HCT116 (cell line): ENCODE measurements around the gene TMEM132D. TPM values are rescaled to one million over a fixed set of nuclear protein-coding genes. Genes with fewer than 3 reads are reported as not detected.

ENCODE experiments used
- ATAC-seq: fragments of 200-7000 bp; cut with Tn5 transposase; 2 replicates; pipeline ENCODE4 v1.9.1; 2020; ENCODE audit warnings: mild to moderate bottlenecking, moderate library complexity
- BruUV-seq: library from RNA; stranded (reverse); fragments of 400-500 nt; replicated peaks from 2 replicates; lab custom pipeline; 2021; lab: Mats Ljungman, UMichigan
- CTCF ChIA-PET: fragments of 300-600 bp; sonication (Branson Sonifier 250); formaldehyde crosslinking; loops from one replicate; lab custom pipeline; 2021; ENCODE audit warnings: antibody characterized with exemption; lab: Charles Lee
- POLR2A ChIA-PET: fragments of 300-600, 350-600 bp; sonication (Branson Sonifier 250); formaldehyde crosslinking; loops from one replicate; lab custom pipeline; 2021; ENCODE audit warnings: antibody characterized with exemption; lab: Charles Lee
- RAD21 ChIA-PET, 2 experiments: fragments of 300-600 bp; sonication (Branson Sonifier 250); formaldehyde crosslinking; loops; one replicate each; lab custom pipeline; 2023; ENCODE audit warnings: low total read pairs in 2 of 2; ENCODE audit not compliant: uncharacterized antibody in 2 of 2, unreplicated experiment in 2 of 2, low non-redundant PET in 1 of 2; lab: Charles Lee
- DNase-seq: peaks from one replicate; pipeline ENCODE4 v3.0.0-alpha.2; 2010; ENCODE audit warnings: low read depth, low spot score
- H2AFZ ChIP-seq: fragments of 200-600 bp; shearing (Covaris generic), sonication (generic); 2 replicates; pipeline ENCODE4 v1.6.1; 2017; ENCODE audit warnings: low read depth, mixed run types, mixed read lengths, antibody characterized with exemption, low read length; ENCODE audit not compliant: poor library complexity, severe bottlenecking
- H3K27ac ChIP-seq: 2 replicates; pipeline ENCODE4 v1.5.1; 2012; ENCODE audit warnings: low read depth, low read length
- H3K27me3 ChIP-seq: fragments of 200-600 bp; sonication (generic); 2 replicates; pipeline ENCODE4 v1.6.1; 2016; ENCODE audit warnings: mixed run types, low read length, mixed read lengths; ENCODE audit not compliant: insufficient read depth
- H3K36me3 ChIP-seq, 2 experiments: fragments of 200-500 bp in 1 of 2; fragments of 200-600 bp in 1 of 2; sonication (Bioruptor generic) in 1 of 2; sonication (generic) in 1 of 2; 2 replicates each; pipeline versions ENCODE4 v1.5.1 to v1.6.1; 2014 to 2016; ENCODE audit warnings: low read length in 2 of 2, inconsistent platforms in 1 of 2, mixed read lengths in 1 of 2, mixed run types in 1 of 2; ENCODE audit not compliant: insufficient read depth in 2 of 2, control insufficient read depth in 1 of 2
- H3K4me1 ChIP-seq, 2 experiments: fragments of 200-600 bp in 1 of 2; sonication (generic) in 1 of 2; 2 replicates each; pipeline versions ENCODE4 v1.5.1 to v1.6.1; 2012 to 2017; ENCODE audit warnings: low read length in 2 of 2, inconsistent platforms in 1 of 2, mild to moderate bottlenecking in 1 of 2, mixed read lengths in 1 of 2, mixed run types in 1 of 2, moderate library complexity in 1 of 2; ENCODE audit not compliant: insufficient read depth in 2 of 2, control insufficient read depth in 1 of 2
- H3K4me2 ChIP-seq: fragments of 200-600 bp; sonication (generic); 2 replicates; pipeline ENCODE4 v1.6.1; 2017; ENCODE audit warnings: mixed run types, low read length, mixed read lengths
- H3K4me3 ChIP-seq, 2 experiments: fragments of 200-600 bp in 1 of 2; sonication (generic) in 1 of 2; replicated peaks in 1 of 2; 2 replicates each; pipeline ENCODE4 v1.5.1; 2011 to 2016; ENCODE audit warnings: low read length in 2 of 2, control low read depth in 1 of 2, low read depth in 1 of 2, mild to moderate bottlenecking in 1 of 2, mixed read lengths in 1 of 2, mixed run types in 1 of 2
- H3K79me2 ChIP-seq: fragments of 200-600 bp; sonication (generic); 2 replicates; pipeline ENCODE4 v1.6.1; 2017; ENCODE audit warnings: mild to moderate bottlenecking, mixed run types, low read length, moderate library complexity, mixed read lengths; ENCODE audit not compliant: insufficient read depth
- H3K9ac ChIP-seq: fragments of 200-600 bp; sonication (generic); 2 replicates; pipeline ENCODE4 v1.6.1; 2016; ENCODE audit warnings: low read length, mixed read lengths
- H3K9me2 ChIP-seq: fragments of 200-600 bp; sonication (generic), shearing (Covaris generic); 2 replicates; pipeline ENCODE4 v1.6.1; 2017; ENCODE audit warnings: mixed run types, mild to moderate bottlenecking, moderate library complexity; ENCODE audit not compliant: insufficient read depth
- H3K9me3 ChIP-seq, 2 experiments: fragments of 200-500 bp in 1 of 2; fragments of 200-600 bp in 1 of 2; sonication (Bioruptor generic) in 1 of 2; sonication (generic) in 1 of 2; 2 replicates each; pipeline ENCODE4 v1.6.1; 2014 to 2017; ENCODE audit warnings: low read length in 2 of 2, mixed read lengths in 2 of 2, inconsistent platforms in 1 of 2, low read depth in 1 of 2, mild to moderate bottlenecking in 1 of 2, mixed run types in 1 of 2, moderate library complexity in 1 of 2; ENCODE audit not compliant: control insufficient read depth in 1 of 2, insufficient read depth in 1 of 2
- H4K20me1 ChIP-seq: fragments of 200-600 bp; sonication (generic), shearing (Covaris generic); 2 replicates; pipeline ENCODE4 v1.6.1; 2017; ENCODE audit warnings: mixed run types, mild to moderate bottlenecking, moderate library complexity; ENCODE audit not compliant: insufficient read depth
- CBX3 ChIP-seq: IDR thresholded peaks from 2 replicates; pipeline ENCODE4 v1.6.1; 2012; ENCODE audit warnings: low read depth
- EGR1 ChIP-seq: IDR thresholded peaks from 2 replicates; pipeline ENCODE4 v1.6.1; 2012; ENCODE audit warnings: low read depth
- ELF1 ChIP-seq: IDR thresholded peaks from 2 replicates; pipeline ENCODE4 v1.6.1; 2012; ENCODE audit warnings: low read depth, borderline replicate concordance
- EZH2 ChIP-seq: fragments of 200-600 bp; sonication (generic); IDR thresholded peaks from 2 replicates; pipeline ENCODE4 v1.6.1; 2017; ENCODE audit warnings: antibody characterized with exemption, mixed run types
- POLR2AphosphoS5 ChIP-seq: IDR thresholded peaks from 2 replicates; pipeline ENCODE4 v1.6.1; 2011; ENCODE audit warnings: mild to moderate bottlenecking, low read depth, low read length, moderate library complexity
- RAD21 ChIP-seq: IDR thresholded peaks from 2 replicates; pipeline ENCODE4 v1.6.1; 2012; ENCODE audit warnings: low read depth, mild to moderate bottlenecking
- SP1 ChIP-seq: IDR thresholded peaks from 2 replicates; pipeline ENCODE4 v1.6.1; 2012; ENCODE audit warnings: low read depth
- ZNF274 ChIP-seq: fragments of 200-500 bp; sonication (Bioruptor generic); IDR thresholded peaks from 2 replicates; pipeline ENCODE4 v1.6.1; 2014; ENCODE audit warnings: mild to moderate bottlenecking, low read depth, low read length, inconsistent platforms
- intact Hi-C: fragments of 100-400 bp; cut with micrococcal nuclease; formaldehyde crosslinking; loops from 2 replicates; pipeline ENCODE4 v1.10.0; 2022
- total RNA-seq: library from RNA; stranded (reverse); gene quantifications from one replicate; pipeline ENCODE4 v1.2.1, GENCODE V29; 2021; ENCODE audit not compliant: unreplicated experiment

TMEM132D gene
- total RNA-seq, 1 experiment from 2014 or later: not detected

DNA sequence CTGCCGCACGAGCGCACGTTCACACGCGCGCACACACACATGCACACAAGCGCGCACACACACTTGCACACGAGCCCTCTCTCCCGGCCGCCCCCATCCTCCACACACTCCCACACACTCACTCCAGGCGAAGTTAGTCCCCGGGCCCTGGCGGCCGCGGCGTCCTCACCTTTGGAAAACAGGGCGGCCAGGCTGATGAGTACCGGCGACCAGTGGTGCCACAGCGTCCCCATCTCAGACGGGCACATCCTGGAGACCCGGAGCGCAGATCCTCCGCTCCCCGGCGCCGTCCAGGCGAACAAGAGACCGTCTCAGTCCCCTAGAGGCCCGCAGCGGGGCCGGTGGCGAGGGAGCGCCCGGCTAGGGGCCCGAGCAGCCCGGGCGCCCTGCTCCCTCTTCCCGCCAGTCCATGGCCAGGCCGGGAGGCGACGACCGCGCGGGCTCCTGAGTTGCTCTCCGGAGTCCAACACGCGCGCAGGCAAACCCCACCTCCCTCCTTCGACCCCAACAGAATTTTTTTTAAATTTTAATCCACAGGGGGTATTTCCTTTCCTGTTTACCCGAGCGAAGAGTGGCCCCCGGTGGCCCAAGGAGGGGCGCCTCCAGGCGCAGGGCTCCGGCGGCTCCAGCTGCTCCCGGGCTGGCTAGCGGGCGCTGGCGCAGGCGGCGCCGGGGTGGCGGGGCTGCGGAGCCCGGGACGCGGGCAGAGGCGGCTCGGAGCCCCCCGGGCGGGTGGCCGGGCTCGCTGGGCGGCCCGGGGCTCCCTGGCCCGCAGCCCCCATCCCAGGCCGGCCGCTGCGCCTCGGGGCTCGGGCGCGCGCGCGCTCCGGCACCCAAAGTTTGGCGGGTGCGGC, 506 bp downstream of the TMEM132D start:
- DNase-seq: no peak
- H3K36me3 ChIP-seq: no peaks in the 10 kb centered on the region
- TF ChIP-seq EZH2 (no peak), SP1 (no peak)
- no peak overlapping the region for H2AFZ ChIP-seq
- intact Hi-C loops: no loop called here
- no peak overlapping the region for H3K9ac ChIP-seq
- no peaks in the 10 kb centered on the region for H3K9me2 ChIP-seq
- ChIA-PET CTCF (no interaction called here), RAD21 (no interaction called here), POLR2A (no interaction called here)
- H3K4me2 ChIP-seq: no peak overlapping the region
- no peaks in the 10 kb centered on the region for H3K4me1 ChIP-seq
- H4K20me1 ChIP-seq: no peaks in the 10 kb centered on the region
- no TSS peak for BruUV-seq
- no peak overlapping the region for H3K4me3 ChIP-seq
- no peak for ATAC-seq
- H3K27ac ChIP-seq: no peak overlapping the region
- no peaks in the 10 kb centered on the region for H3K79me2 ChIP-seq
- H3K27me3 ChIP-seq: no peaks in the 10 kb centered on the region
- peaks cover 6 to 24% of the 10 kb centered on the region in 2 experiments; a peak in 2 of 4 replicates for H3K9me3 ChIP-seq

DNA sequence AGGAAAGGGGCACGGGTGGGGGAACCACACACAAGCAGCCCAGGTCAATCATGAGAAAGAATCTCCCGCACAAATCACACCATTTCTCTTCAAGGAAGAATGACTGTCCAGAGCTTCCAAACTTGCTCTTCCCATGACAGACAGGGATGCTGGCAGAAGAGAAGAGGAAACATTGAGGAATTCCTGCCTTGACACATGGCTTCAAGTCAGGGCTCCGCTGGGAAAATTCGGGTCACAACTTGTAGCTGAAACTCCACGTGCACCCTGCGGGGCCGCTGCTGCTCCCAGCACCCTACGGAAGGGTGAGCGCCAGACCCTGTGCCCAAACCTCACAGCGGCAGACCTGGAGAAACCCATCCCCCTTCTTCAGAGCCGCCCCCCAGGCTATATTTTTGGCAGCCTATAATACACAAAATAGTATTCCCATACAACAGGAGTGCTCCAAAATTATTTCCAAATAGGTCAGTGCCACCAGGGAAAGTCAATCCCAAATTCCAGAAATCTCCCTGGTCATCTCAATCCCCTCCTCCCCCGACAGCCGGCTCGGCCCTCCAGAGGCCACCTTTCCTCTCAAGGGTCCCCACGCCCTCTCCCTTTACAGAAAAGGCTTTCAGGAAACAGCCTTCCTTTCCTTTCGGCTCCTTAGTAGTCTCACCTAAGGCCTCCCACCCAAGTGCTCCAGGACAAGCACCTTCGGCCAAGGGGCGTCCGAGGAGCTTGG, 1.3 kb downstream of the TMEM132D start:
- intact Hi-C loops: no loop called here
- H3K9ac ChIP-seq: no peak overlapping the region
- no peaks in the 10 kb centered on the region for H3K36me3 ChIP-seq
- ChIA-PET POLR2A (no interaction called here), CTCF (no interaction called here), RAD21 (no interaction called here)
- ATAC-seq (no peak), DNase-seq (no peak)
- H3K4me1 ChIP-seq: no peaks in the 10 kb centered on the region
- no peaks in the 10 kb centered on the region for H3K9me2 ChIP-seq
- H3K4me2 ChIP-seq: no peak overlapping the region
- H3K9me3 ChIP-seq: peaks cover 5 to 16% of the 10 kb centered on the region in 2 experiments; a peak in 2 of 4 replicates
- TF ChIP-seq ELF1 (no peak), POLR2AphosphoS5 (no peak), CBX3 (no peak), ZNF274 (no peak), RAD21 (no peak), EGR1 (no peak), EZH2 (no peak)
- no peaks in the 10 kb centered on the region for H3K79me2 ChIP-seq
- H3K27ac ChIP-seq: no peak overlapping the region
- no peak overlapping the region for H2AFZ ChIP-seq
- H3K4me3 ChIP-seq: no peak overlapping the region
- H3K27me3 ChIP-seq: no peaks in the 10 kb centered on the region
- no peaks in the 10 kb centered on the region for H4K20me1 ChIP-seq
- no TSS peak for BruUV-seq
